Cortex of kidney (tissue), 1 donor: ENCODE data around the gene PTCH1.
A peak's percentile ranks its signal among the peaks of the same experiment; 100 is the strongest.

Source experiments
- DNase-seq: peaks from one replicate; lab custom pipeline; 2025; lab: John Stamatoyannopoulos, UW

PTCH1 gene

DNA sequence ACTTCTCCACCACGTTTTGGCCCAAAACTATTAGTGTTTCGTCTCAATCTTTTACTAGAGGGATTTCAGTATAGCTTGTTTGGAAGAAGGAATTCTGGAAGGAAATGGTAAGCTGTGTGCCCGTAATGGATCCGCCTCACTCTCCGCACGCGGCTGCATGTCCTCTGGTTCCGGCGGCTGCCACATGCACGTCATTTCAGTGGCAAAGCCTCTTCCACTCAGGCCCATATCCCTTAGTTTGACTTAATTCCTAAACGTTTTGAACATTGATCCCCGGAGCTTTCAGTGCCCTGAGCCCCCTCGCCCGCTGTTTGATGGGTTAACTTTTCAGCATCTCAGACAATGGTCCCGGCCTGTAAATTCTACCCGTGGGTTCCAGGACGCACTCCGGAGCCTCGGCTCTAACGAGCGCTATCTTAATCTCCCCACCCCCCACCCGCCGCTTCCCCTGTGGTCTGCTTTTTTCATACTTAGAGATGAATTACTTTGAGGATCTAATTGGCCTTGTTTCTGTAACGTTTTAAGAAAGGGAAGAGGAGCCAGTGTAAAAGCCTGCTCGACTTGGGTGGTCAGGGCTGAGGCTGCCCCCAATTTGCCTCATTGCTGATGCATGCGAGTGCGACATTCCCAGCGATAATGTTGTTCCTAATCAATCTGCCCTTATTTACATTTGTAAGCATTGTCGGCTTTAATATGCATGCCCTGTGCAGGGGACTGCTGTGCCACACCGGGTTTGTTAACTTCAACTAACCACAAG is 4.6 kb downstream of the PTCH1 start:
- DNase-seq, result no peak

DNA sequence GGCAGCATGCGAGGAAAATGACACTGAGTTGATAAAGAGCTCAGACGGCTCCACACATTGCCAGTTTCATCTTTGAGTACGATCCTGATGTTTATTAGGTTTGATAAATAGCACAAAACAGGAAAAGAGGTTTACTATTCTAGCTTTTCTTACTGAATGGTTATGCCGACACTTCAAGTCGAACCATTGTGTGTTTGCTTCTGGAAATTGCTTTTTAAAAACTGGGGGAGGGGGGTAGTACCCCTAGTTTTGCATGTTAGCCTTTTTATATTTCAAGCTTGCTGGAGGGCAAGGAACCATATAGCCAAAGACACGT is 5.2 kb downstream of the PTCH1 start:
- DNase-seq, result no peak

DNA sequence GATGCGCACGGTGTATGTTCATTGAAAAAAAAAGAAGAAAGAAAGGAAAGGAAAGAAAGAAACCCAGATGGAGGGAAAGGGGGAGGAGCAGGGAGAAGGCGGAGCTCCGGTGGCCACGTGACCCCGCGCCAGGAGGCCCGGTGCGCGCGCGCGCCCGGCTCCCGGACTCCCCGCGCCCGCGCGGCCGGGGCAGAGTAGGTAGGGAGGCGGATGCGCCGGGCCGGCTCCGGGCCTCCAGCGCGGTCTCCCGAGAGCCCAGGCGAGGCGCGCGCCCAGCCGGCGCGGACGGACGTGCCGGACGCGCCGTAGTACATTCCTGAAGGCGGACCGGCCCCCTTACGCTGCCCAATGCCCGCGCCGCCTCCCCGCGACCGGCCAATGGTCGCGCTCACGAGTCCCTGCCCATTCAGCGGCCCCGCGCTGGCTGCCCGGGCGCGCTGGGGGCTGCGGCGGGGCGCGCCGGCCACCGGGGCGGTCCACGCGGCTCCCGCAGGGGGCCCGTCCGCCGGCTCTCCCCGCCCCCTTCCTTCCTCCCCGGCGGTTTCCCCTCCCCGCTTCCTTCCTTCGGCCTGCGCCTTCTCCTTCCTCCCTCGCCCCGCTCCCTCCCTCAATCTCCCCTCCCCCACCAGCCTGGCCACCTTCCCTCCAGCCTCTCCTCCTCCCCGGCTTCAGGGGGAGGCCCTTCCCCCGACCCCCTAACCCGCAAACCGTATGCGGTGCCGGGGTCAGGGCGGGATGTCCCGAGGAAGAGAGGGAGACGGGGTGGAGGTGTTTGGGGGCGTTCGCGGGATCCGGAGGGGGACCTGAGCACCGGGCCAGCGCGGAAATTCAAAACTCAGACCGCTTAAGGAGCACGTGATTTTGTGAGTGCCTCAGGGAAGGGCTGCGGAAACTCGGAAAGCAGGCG is 5.8 kb downstream of the PTCH1 start:
- DNase-seq, result peak; percentile 20

DNA sequence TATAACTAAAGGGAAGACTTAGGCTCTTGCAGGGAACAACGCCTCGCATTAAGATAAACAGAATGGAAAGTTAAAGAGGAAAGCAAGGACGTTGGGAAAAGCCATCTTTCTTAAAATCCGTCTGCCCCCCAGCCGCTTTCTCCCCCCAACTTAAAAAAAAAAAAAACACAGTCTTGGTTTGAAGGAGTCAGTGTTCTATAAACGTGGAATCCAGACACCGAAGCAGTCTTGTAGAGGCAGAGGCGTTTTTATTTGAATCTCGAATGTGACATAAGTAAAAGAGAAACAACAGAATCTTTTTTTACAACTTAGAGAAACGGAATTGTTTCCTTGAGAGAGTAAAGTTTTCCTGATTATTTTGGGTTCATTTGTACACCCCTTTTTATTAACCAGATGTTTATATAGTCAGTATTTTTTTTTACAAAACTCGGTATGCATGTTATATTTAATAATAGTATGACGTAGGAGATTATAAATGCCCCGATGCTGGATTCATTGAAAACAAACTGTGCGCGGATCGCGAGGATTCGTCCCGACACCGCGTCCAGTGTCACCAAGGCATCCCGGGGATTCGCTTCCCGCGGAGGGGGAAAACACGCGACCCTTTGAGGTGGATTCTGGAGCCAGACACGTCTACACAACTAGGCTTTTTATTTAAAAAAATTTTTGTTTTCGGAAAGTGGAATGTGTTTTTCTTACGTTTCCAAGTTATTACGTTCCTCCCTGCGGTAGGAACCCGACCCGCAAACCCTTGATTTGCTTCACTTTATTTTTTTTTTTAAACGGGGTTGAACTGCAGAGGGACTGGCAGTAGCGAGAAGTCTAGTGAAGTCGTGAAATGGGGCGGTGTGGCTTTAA is 6.7 kb downstream of the PTCH1 start:
- no peak for DNase-seq

DNA sequence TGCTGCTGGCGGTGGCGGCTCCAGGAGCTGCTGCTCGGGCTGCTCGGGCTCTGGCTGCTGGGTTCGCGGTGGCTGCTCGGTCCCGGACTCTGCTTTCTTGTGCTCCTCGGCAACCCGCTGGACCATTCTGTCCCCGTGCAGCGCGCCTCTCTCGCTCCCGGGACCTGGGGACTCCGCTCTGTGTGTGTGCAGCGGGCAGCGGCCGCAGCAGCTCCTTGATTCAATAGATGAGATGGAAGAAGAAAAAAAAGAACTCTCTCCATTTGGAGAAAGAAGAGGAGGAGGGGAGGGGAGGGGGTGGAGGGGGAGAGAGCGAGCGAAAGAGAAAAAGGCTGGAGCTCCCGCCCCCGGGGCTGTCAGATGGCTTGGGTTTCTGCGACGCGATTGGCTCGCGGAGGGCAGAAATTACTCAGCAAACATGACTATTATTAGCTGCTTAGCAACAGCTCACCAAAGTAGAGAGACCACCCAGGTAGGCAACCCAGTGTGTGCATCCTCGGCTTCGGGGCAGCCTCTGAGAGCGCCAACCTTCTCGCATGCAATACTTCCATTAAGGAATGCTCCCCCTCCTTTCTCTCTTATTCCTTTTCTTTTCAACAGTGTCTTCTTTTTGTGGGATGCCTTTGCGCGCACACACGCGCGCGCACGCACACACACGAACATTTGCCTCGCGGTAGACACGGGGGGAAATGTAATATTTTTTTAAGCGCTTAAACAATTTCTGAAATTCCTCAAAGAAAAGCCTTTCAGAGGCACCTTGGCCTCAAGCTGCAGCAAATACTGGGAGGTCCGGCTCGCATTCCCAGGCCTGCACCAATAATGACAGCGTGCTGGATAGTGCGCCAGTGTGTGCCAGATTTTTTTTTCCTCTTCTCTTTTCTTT is 7.6 kb downstream of the PTCH1 start:
- DNase-seq, result no peak

DNA sequence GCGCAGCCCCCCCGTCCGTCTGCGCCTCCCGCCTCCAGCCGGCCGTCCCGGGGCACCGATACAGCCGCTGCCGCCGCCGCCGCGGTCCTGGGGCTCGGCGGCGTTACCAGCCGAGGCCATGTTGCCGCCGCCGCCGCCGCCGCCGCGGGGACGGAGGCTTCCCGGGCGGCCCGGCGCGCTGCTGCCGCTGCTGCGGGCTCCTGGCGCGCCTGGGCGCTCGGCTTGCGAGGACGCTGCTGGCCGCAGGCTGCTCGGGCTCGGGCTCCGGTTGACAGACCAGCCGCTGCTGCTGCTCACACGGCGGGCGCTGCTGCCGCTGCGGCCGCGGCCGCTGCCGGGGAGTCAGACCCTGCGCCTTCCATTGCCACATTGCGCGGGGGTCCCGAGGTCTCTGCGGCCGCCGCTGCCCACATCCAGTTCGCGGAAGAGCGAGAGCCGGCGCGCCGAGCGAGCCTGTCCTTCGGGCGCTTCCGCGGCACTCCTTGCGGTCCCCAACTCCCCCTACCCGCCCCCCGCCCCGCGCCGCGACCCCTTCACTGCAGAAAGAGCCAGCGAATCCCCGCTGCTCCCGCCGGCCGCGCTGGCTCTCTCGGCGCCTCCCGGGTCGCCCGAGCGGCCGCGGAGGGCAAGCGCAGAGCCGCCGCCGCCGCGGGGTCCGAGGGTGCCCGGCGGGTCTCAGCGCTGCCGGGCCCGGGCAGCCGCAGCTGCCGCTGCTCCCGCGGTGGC is 8.4 kb downstream of the PTCH1 start:
- DNase-seq, result no peak

DNA sequence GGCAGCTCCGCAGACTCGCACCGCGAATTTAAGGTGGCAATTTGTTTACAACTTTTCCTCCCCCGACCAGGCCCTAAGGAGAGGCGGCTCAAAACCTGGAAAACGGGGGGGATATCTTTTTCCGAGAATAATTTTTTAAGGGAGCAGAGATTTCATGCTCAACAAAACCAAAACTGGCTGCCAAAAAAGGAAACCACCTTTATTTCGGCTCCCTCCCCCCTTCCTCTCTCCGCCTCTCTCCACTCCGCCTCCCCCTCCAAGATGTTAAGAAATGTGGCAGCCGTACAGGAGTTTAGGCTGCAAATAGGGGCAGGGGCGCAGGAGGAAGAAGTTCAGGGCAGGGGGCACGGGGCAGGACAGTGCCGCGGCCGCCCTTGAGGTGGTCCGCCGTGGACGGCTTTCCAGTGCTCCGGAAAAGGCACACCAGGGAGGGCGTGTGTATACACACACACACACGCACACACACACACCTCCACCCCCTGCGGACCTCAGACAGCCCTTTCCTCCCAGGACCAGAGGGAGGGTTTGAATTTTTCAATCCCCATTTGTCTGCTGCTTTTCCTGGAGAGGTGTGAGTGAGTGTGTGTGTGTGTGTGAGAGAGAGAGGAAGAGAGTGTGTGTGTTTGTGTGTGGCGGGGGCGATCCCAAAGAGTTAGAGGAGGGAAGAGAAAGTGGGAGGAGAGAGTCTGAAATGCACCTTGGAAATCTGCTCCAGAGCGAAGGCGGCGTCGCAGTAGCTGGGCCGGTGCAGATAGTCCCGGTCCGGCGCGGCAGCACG is 9.1 kb downstream of the PTCH1 start:
- no peak for DNase-seq

DNA sequence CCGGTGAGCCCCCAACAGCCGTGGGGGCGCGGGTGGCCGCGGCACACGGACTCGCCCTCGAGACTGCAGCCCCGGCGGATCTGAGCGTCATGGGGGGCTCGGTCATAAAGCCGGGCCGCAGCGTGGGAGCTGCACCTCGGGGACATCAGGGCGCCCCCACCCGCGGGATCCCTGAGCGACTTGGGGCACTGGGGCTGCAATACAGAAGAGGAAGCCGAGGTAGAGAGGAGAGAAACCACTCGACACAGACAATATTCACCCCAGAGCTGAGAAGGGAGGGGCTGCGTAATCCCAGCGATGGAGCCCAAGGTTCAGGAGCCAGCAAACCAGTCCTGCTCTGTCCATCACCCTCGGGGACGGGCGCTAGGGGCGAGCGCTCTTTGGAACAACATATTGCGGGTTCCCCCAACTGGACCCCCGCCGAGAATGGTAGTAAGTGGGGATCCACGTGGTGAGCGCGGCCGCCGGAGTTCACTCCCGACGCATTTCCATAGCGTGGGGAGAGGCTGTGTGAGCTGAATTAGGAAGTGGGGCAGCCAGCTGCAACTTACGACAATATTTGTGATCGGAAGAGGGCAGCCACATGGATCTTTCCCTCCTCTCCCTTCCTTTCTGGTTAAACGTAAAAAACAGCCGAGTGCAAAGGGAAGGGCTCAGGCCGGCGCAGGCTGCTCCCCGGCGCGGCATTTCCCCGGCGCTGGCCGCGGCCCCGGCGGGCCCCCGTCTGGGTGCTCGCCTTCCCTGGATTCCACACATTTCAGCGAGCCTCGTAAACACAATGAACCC is 9.9 kb downstream of the PTCH1 start:
- DNase-seq, result no peak

DNA sequence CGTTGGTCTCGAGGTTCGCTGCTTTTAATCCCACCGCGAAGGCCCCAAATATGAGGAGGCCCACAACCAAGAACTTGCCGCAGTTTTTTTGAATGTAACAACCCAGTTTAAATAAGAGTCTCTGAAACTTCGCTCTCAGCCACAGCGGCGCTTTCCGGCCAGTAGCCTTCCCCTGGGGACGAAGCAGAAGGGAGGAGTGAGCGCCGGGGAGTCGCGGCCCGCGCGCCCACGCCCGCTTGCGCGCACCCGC is 10.4 kb downstream of the PTCH1 start:
- no peak for DNase-seq

DNA sequence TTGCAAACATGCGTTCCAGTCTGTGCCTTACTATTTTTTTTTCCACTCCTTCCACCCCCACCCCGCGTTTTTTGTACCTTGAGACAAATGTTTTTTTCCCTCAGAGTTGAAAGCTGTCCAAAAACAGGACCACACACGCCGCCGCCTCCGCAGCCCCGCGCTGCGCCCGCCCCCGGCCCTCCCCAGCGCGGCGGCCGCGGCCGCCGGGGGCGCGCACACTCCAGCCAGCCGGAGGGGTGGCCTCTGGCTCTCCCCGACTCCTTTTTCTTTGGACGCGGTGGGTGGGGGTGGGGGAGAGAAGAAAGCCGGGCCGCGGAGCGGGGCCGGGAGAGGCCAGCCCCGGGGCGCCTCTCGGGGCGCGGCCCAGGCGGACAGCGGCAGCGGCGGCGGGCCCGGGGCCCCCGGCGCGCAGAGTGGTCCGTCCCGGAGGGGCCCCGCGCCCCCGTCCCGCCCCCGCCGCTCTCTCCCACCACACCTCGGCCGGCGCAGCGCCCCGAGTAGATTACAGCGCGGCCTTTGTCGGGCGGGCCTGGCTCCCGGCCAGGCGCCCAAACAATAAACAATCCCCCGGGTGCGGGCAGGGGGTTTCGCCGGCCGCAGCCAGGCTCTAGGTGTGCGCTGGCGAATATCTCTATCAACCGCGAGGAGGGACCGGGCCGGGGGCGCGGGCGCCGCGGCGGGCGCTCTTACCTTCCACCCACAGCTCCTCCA is 10.9 kb downstream of the PTCH1 start:
- no peak for DNase-seq

DNA sequence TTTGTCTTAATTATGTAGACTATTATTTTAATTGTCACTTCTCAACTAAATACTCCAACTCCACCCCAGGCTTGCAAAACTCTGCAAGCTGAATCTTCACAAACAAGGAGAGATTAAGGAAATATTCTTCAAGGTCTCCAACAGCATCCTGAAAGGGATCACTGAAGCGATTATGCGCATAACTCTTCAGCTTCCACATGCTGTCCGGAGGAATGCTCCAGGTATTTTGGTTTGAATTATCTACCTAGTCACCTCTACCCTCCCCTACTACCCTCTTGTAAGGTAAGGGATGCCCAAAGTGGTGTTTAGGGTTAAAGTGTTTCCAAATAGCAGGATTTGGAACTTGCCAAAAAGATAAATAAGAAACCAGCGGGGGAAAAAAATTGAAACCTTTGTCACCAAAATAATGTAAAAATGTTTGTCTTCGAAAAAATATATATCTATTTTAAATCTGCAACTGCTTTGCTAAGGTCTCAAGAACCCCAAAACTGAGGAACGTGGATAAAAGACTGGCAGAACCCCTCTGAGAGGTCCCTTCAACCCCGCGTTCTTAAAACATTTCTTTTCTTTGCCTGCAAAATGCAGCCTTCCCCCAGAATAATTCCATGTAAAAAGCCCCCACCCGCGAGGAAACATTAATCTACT is 11.6 kb downstream of the PTCH1 start:
- no peak for DNase-seq

DNA sequence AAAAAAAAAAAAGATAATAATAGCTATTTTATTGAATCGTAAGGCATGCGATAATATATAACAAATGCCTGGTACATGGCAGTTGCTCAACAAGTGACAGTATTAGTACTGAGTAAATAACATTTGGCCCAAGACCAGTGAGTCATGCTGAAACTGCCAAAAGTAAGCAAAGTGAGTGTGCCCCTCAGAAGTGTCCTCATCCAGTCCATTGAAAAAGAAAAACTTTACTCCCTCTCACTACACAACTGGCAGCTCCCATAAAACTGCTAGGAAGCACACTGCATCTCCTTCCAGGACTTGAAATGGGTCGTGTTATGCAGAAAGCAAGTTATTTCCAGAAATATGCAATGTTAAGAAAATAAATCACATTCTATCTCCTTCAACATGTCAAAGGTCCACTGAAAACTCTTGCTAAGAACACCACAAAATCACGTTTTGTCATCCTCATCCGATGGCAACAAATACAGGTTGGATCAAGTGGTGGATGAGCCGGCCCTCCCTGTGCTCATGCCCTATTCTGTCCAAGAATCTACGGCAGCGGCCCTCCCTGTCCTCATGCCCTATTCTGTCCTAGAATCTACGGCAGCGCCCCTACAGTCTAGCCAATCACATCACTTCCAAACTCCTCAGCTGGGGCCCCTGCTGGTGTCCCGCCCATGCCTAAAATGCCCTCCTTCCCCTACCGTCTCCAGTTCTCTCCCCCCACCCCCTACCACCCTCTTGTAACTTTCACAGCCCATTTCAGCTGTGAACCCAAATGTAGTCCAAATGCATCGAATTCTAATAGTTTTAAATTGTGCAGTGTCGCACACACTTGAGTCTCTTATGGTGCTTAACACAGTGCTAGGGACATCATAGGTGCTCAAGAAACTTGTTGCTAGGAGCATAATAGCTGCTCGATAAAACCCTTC is 12.5 kb downstream of the PTCH1 start:
- DNase-seq, result no peak

DNA sequence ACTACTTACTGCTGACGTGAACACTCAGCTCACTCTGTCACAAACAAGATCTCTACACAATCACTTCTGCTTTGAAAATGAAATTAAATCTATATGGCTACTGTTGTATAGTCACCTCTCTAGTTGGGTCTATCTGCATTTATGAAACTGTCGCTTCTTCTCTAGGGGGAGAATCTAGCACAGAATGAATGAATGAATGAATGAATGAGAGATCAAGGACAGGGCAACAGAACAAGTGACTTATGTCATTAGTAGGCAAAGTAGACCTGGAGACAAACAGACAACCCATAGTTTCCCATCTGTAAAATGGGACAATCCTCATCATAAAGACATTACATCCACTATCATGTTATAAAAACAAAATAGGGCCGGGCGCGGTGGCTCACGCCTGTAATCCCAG is 13.4 kb downstream of the PTCH1 start:
- no peak for DNase-seq

DNA sequence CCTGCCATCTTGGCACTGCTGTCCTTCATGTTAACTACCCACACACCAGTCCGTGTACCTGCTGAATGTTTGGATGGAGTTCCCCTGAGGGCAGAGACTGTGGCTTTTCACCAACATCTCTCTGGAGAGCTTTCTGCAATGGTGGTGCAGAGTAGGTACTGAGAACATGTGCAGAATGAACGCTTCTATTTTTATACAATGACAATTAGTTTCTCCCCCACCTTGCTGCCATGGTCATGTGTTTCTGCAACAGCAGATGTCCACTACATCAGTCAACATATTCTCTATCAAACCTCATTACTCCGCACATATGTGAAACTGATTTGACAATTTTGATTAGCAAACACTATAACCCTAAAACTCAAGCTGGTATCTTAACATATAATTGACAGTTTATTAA is 14.5 kb downstream of the PTCH1 start:
- DNase-seq, result no peak

DNA sequence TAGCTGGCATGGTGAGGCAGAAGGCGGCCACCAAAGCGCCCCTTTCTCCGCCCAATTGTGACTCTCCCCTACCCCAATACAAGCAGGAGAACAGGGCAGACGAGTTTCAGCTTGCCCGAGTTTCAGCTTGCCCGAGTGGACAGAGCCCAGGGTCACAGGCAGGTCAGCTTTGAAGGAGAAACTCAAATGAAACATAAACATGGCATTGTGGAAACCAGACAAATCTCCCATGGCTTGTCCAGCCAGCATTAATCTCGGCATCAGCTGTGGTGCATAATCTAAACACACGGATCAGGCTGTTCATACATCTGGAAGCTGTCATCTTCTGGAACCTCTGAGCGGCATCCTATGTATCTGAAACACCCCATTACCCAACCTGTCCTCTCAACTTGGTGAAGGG is 16.9 kb downstream of the PTCH1 start:
- DNase-seq, result no peak

DNA sequence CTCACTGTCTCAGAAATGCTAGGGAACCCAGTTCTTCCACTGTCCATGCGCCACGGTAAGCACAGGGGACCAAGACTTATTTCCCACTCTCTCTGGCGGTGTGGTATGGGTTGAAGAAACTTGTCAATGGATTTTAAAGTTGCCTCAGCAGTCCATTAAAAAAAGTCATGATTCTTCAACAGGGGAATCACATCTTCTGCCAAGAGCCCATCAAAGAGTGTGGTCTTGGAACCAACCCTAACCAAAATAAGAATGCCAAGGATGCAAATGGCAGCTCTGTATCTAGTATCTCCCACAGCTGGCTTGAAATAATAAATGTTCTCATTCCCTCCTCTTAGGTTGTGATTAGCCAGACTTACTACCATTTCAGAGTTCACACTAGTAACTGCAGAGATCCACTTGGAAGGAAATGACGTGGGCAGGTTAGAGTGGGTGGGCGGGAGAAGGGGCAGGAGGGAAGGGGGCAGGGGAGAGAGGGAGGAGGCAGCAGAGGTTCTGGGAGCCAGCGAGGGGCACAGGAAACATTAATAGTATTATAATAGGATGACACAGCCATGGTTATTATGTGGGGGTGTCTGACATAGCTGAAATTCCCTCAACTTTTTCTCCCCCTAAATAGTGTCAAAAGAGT is 17.6 kb downstream of the PTCH1 start:
- no peak for DNase-seq

DNA sequence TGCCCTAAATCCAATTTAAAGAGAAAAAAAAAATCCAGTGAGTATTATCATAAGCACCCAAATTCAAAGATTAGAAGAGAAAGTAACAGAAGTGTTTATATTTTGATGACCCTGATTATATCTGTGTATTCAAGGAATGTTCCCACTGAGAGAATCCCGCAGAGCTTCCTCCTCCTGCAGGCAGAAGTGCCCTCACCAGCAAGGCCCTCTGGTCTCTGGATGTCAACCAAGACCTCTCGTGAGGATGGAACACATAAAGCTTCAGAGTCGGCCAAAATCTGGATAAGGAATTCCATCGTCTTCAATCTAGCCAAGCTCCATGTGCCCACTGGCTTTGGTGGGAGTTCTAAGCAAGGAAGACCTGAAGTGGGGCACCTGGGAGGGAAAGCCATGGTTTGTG is 18.1 kb downstream of the PTCH1 start:
- DNase-seq, result no peak
